Measurements from ENCODE around the gene ZFAND3. TPM values are rescaled to one million over a fixed set of nuclear protein-coding genes. Genes with fewer than 3 reads are reported as not detected.

The ZFAND3 gene
- polyA plus RNA-seq, 1 experiment = 15.5 TPM

DNA sequence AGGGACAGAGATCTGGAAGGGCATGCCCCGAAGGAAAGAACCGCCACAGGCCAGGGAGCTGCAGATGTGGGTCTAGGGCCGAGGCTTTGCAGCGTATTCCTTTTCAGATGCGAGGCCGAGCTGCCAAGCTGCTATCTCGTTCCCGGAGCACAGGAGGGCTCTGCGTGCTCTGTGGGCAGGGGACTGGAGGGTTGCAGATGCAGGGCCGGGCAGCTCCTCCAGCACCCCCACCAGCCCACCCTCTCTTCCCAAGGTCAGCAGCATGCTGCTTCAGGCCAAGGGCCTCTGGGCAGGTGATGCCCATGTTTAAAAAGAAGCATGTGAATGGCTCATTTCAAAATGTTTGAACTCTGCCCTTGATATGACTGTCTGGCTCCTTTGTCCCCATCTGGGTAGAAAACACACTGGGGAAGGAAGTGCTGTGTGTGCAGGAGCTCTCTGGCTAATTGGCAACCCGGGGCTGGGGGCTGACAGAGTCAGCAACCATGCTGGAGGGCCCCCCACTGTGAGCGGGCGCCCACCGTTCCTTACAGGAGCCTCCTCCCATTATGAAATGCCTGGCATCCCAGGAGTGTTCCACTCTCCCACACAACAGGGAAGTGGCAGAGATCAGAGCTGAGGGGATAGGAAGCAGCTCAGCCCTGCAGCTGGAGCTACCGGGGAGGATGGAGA, 353.3 kb downstream of the ZFAND3 start:
- H3K9me3 ChIP-seq (ENCODE audit: control insufficient read depth, insufficient read depth, low read length) = no peaks in the 10 kb centered on the region; the same call in 1 of the 2 replicates
- H3K4me3 ChIP-seq (ENCODE audit: low read depth, low read length) = no peak overlapping the region
- ChIA-PET POLR2A (no interaction called here), CTCF (interaction anchor here (0.5 kb wide), 1 partner anchor 318 kb away, joined by 3 read pairs; no protein-coding TSS in a partner anchor)
- no peaks in the 10 kb centered on the region for H3K27me3 ChIP-seq (ENCODE audit: control insufficient read depth, insufficient read depth, low read length)
- TF ChIP-seq, protein P1, sequence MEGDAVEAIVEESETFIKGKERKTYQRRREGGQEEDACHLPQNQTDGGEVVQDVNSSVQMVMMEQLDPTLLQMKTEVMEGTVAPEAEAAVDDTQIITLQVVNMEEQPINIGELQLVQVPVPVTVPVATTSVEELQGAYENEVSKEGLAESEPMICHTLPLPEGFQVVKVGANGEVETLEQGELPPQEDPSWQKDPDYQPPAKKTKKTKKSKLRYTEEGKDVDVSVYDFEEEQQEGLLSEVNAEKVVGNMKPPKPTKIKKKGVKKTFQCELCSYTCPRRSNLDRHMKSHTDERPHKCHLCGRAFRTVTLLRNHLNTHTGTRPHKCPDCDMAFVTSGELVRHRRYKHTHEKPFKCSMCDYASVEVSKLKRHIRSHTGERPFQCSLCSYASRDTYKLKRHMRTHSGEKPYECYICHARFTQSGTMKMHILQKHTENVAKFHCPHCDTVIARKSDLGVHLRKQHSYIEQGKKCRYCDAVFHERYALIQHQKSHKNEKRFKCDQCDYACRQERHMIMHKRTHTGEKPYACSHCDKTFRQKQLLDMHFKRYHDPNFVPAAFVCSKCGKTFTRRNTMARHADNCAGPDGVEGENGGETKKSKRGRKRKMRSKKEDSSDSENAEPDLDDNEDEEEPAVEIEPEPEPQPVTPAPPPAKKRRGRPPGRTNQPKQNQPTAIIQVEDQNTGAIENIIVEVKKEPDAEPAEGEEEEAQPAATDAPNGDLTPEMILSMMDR (IDR thresholded peaks at IDR 0.05; ENCODE audit: low read depth, low read length) = no peak
- DNase-seq (ENCODE audit: low read depth, low spot score) = no peak
- no peak overlapping the region for H3K27ac ChIP-seq (ENCODE audit: low read depth, low read length)

DNA sequence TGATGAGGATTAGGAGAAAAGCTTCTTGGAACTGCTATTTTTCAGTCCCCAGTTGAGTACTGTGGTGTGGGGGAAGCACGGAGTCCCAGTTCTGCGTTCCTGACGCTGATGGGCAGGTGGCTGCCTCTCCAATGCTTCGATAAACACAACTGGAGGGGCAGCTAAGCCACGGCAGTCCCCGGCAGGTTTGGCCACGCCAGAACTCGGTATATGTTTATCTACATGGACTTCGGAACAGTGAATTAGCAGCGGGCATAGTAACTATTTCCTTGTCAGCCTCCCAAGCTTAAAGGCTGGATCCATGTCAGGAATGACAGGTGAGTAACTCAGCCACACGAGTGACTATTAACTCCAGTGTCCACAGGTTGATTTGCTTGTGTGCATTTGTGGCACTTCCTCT, 354.4 kb downstream of the ZFAND3 start:
- Histone ChIP-seq H3K4me3 (ENCODE audit: low read depth, low read length) (no peak overlapping the region), H3K27me3 (ENCODE audit: control insufficient read depth, insufficient read depth, low read length) (no peaks in the 10 kb centered on the region), H3K27ac (ENCODE audit: low read depth, low read length) (no peak overlapping the region), H3K9me3 (ENCODE audit: control insufficient read depth, insufficient read depth, low read length) (no peaks in the 10 kb centered on the region; the same call in 1 of the 2 replicates)
- TF ChIP-seq, protein P1 (IDR thresholded peaks at IDR 0.05; ENCODE audit: low read depth, low read length) = no peak
- CTCF ChIA-PET = no interaction called here
- POLR2A ChIA-PET = no interaction called here
- no peak for DNase-seq (ENCODE audit: low read depth, low spot score)

DNA sequence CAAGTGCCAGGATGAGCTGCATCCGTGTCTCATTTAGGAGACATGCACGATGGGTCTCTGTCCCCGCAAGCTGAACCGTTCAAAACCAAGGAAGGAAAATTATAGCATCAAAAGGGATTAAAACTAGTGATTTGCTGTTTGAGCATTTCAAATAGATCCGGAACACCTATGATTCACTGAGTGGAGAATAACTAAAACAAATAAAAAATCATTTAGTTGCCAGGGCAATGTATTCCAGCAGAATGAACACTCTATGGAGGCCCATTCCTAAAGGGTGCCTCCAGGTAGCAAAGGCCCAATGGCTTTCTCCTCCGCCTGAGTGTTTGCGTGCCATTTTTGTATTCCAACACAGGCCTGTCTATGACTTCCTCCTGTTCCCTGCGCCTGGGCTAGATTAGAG, 354.8 kb downstream of the ZFAND3 start:
- ChIA-PET POLR2A (no interaction called here), CTCF (no interaction called here)
- TF ChIP-seq, protein P1 (IDR thresholded peaks at IDR 0.05; ENCODE audit: low read depth, low read length) = no peak
- Histone ChIP-seq H3K27ac (ENCODE audit: low read depth, low read length) (no peak overlapping the region), H3K27me3 (ENCODE audit: control insufficient read depth, insufficient read depth, low read length) (no peaks in the 10 kb centered on the region), H3K4me3 (ENCODE audit: low read depth, low read length) (no peak overlapping the region), H3K9me3 (ENCODE audit: control insufficient read depth, insufficient read depth, low read length) (no peaks in the 10 kb centered on the region; the same call in 1 of the 2 replicates)
- DNase-seq (ENCODE audit: low read depth, low spot score) = no peak

DNA sequence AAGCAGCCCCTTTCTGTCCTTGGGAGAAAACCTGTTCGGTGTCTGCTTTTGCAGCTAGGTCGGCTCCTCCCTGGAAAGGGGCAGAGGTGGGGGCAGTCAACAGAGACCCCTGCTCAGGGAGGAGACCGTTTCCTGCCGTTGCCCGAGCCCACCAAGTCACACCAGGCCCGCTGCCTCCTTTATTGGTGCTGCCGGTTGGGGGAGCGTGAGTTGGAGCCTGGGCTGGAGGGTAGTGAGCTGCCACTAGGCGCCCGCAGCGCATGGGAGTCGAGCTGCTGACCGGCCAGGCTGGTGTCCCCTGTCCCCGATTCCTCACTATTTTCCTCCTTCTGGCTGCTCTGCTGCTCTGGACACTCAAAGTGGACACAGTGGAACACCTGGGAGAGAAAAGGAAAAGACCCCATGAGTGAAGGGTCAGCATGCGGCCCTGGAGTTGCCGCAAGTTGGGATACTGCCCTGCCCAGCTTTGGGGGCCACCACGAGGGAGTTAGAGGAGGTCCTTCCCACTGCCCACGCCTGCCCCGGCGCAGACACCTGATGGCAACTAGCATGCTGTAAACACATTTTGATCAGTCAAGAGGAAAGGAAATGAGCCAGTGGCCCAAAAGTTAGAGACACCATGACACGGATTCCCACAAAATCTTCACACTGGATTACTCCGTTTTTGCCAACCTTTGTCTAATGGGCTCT, 355.4 kb downstream of the ZFAND3 start:
- TF ChIP-seq, protein P1 (IDR thresholded peaks at IDR 0.05; ENCODE audit: low read depth, low read length) = no peak
- POLR2A ChIA-PET = no interaction called here
- Histone ChIP-seq H3K9me3 (ENCODE audit: control insufficient read depth, insufficient read depth, low read length) (no peaks in the 10 kb centered on the region; the same call in 1 of the 2 replicates), H3K4me3 (ENCODE audit: low read depth, low read length) (no peak overlapping the region), H3K27me3 (ENCODE audit: control insufficient read depth, insufficient read depth, low read length) (no peaks in the 10 kb centered on the region), H3K27ac (ENCODE audit: low read depth, low read length) (no peak overlapping the region)
- no peak for DNase-seq (ENCODE audit: low read depth, low spot score)
- CTCF ChIA-PET = no interaction called here

DNA sequence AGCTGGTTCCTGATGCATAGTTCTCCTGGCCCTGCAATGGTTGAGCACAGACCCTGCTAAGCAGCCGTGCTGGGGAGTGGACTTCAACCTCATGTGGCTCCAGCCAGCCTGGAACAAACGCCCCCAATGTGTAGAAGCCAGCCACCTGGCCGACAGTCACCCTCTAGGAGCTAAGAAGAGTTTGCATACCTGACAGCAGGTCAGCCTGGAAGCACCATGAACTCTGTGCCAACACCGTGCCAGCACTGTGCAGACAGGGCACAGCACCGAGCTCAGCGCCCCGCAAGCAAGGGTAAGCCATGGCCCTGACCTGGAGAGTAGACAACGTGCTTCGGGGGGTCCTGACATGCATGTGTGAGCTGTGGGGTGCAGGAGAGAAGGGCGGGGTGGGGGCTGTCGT, 356.3 kb downstream of the ZFAND3 start:
- POLR2A ChIA-PET = interaction anchor here (0.6 kb wide), 1 partner anchor 14 kb away, joined by 3 read pairs; no protein-coding TSS in a partner anchor
- Histone ChIP-seq H3K9me3 (ENCODE audit: control insufficient read depth, insufficient read depth, low read length) (no peaks in the 10 kb centered on the region; the same call in 1 of the 2 replicates), H3K27ac (ENCODE audit: low read depth, low read length) (no peak overlapping the region), H3K4me3 (ENCODE audit: low read depth, low read length) (no peak overlapping the region), H3K27me3 (ENCODE audit: control insufficient read depth, insufficient read depth, low read length) (no peaks in the 10 kb centered on the region)
- CTCF ChIA-PET = interaction anchor here (2.5 kb wide), 1 partner anchor 318 kb away, joined by 8 read pairs; no protein-coding TSS in a partner anchor
- TF ChIP-seq, protein P1 (IDR thresholded peaks at IDR 0.05; ENCODE audit: low read depth, low read length) = no peak
- no peak for DNase-seq (ENCODE audit: low read depth, low spot score)

Measured in AG04450 (cell line).